Breast epithelium (tissue), 4 donors: ENCODE data around the gene MORC1. TPM values are rescaled to one million over a fixed set of nuclear protein-coding genes. Genes with fewer than 3 reads are reported as not detected.
A peak's percentile ranks its signal among the peaks of the same experiment; 100 is the strongest.

Experiments used
- DNase-seq, 2 donors: peaks; one replicate each; pipeline ENCODE4 v3.0.0-alpha.2; 2019; ENCODE audit warnings: low spot score in 2 of 2
- H3K27ac ChIP-seq, 2 donors: fragments of 200-600 bp; sonication (generic) in 1 of 2; one replicate each; pipeline ENCODE4 v1.5.1; 2016 to 2019; ENCODE audit warnings: mild to moderate bottlenecking in 1 of 2
- H3K27me3 ChIP-seq, 2 donors: fragments of 200-600 bp; sonication (generic) in 1 of 2; one replicate each; pipeline versions ENCODE4 v1.5.1 to v1.6.0; 2017 to 2019; ENCODE audit warnings: control low read depth in 1 of 2, mild to moderate bottlenecking in 1 of 2
- H3K36me3 ChIP-seq: fragments of 200-600 bp; one replicate; pipeline ENCODE4 v1.5.1; 2019
- H3K4me1 ChIP-seq, 2 donors: fragments of 200-600 bp; sonication (generic); one replicate each; pipeline ENCODE4 v1.5.1; 2016 to 2019; ENCODE audit warnings: control low read depth in 1 of 2
- H3K4me3 ChIP-seq, 3 donors: fragments of 200-600 bp; sonication (generic); 1 replicate in 2 of 3; 2 replicates in 1 of 3; pipeline ENCODE4 v1.5.1; 2016 to 2019; ENCODE audit warnings: mild to moderate bottlenecking in 3 of 3, moderate library complexity in 2 of 3
- H3K9me3 ChIP-seq, 2 donors: fragments of 200-600 bp; sonication (generic) in 1 of 2; one replicate each; pipeline ENCODE4 v1.5.1; 2016 to 2019; ENCODE audit warnings: control low read depth in 1 of 2
- CTCF ChIP-seq, 3 donors: fragments of 450-650 bp; IDR thresholded peaks; one replicate each; pipeline ENCODE4 v1.5.1; 2016 to 2017; ENCODE audit warnings: antibody characterized with exemption in 3 of 3, mild to moderate bottlenecking in 3 of 3, moderate library complexity in 3 of 3
- POLR2A ChIP-seq: fragments of 450-650 bp; IDR thresholded peaks from one replicate; pipeline ENCODE4 v1.6.1; 2016; ENCODE audit warnings: antibody characterized with exemption, mild to moderate bottlenecking, moderate library complexity
- POLR2AphosphoS5 ChIP-seq, 3 donors: sonication (generic); formaldehyde crosslinking; IDR thresholded peaks; one replicate each; pipeline ENCODE4 v1.6.1; 2017; ENCODE audit warnings: antibody characterized with exemption in 3 of 3
- intact Hi-C: fragments of 100-400 bp; cut with DNase I; formaldehyde crosslinking; loops from one replicate; pipeline ENCODE4 v1.15.1; 2023; ENCODE audit warnings: low total_unique reads
- total RNA-seq, 3 donors: library from RNA; depleted of rRNA; stranded (reverse); fragments of >200 nt; gene quantifications; one replicate each; pipeline ENCODE4 v1.1.0, GENCODE V29; 2016

Gene MORC1
- total RNA-seq, 3 donors from 2014 or later = under 0.01 TPM; not detected in 2

GRCh38 chr3:109023656-109024254 lies 94.2 kb downstream of the MORC1 start:
- no peaks in the 10 kb centered on the region for H3K9me3 ChIP-seq
- H3K27me3 ChIP-seq = no peaks in the 10 kb centered on the region
- no peak overlapping the region for H3K4me3 ChIP-seq
- TF ChIP-seq POLR2AphosphoS5 (IDR thresholded peaks at IDR 0.05) (no peak), POLR2A (no peak), CTCF (IDR thresholded peaks at IDR 0.05) (peak in 2 of 3 donors; percentile 27 to 47)
- H3K4me1 ChIP-seq = no peaks in the 10 kb centered on the region
- no peak for DNase-seq
- H3K36me3 ChIP-seq = no peaks in the 10 kb centered on the region
- intact Hi-C loops = no loop called here
- H3K27ac ChIP-seq = no peak overlapping the region

- TF ChIP-seq CTCF (IDR thresholded peaks at IDR 0.05) = no peak
- TF ChIP-seq POLR2AphosphoS5 (IDR thresholded peaks at IDR 0.05) = no peak
- no peak for TF ChIP-seq POLR2A
- intact Hi-C loops = no loop called here
Observed at GRCh38 chr3:109023167-109023566, 94.8 kb downstream of the MORC1 start.

GRCh38 chr3:109021556-109021955 lies 96.4 kb downstream of the MORC1 start:
- intact Hi-C loops = no loop called here
- H3K4me1 ChIP-seq = no peaks in the 10 kb centered on the region
- H3K27ac ChIP-seq = no peak overlapping the region
- no peaks in the 10 kb centered on the region for H3K36me3 ChIP-seq
- no peak overlapping the region for H3K4me3 ChIP-seq
- no peaks in the 10 kb centered on the region for H3K9me3 ChIP-seq
- H3K27me3 ChIP-seq = no peaks in the 10 kb centered on the region
- DNase-seq = no peak
- no peak for TF ChIP-seq POLR2A
- no peak for TF ChIP-seq POLR2AphosphoS5 (IDR thresholded peaks at IDR 0.05)
- TF ChIP-seq CTCF (IDR thresholded peaks at IDR 0.05) = no peak

More at GRCh38 chr3:109023167-109023566, 94.8 kb downstream of the MORC1 start:
- no peak overlapping the region for H3K27ac ChIP-seq
- no peaks in the 10 kb centered on the region for H3K4me1 ChIP-seq
- no peak for DNase-seq
- H3K9me3 ChIP-seq = no peaks in the 10 kb centered on the region
- H3K27me3 ChIP-seq = no peaks in the 10 kb centered on the region
- no peak overlapping the region for H3K4me3 ChIP-seq
- H3K36me3 ChIP-seq = no peaks in the 10 kb centered on the region

- Histone ChIP-seq H3K4me1 (no peaks in the 10 kb centered on the region), H3K27me3 (no peaks in the 10 kb centered on the region), H3K27ac (no peak overlapping the region), H3K9me3 (no peaks in the 10 kb centered on the region), H3K4me3 (no peak overlapping the region), H3K36me3 (no peaks in the 10 kb centered on the region)
- TF ChIP-seq POLR2AphosphoS5 (IDR thresholded peaks at IDR 0.05) = no peak
- intact Hi-C loops = no loop called here
- DNase-seq = no peak
Observed at GRCh38 chr3:109018828-109019227, 99.1 kb downstream of the MORC1 start.

- Histone ChIP-seq H3K27me3 (no peaks in the 10 kb centered on the region), H3K9me3 (no peaks in the 10 kb centered on the region), H3K4me1 (no peaks in the 10 kb centered on the region), H3K36me3 (no peaks in the 10 kb centered on the region), H3K27ac (no peak overlapping the region), H3K4me3 (no peak overlapping the region)
- DNase-seq = no peak
- TF ChIP-seq CTCF (IDR thresholded peaks at IDR 0.05) = no peak
- TF ChIP-seq POLR2AphosphoS5 (IDR thresholded peaks at IDR 0.05) = no peak
- TF ChIP-seq POLR2A = no peak
- intact Hi-C loops = no loop called here
Observed at GRCh38 chr3:109005443-109005842, 112.5 kb downstream of the MORC1 start.
